Colon (tissue), 2 donors: Measurements from ENCODE around the gene XPR1.
"Not testable (repeated sequence)": the region's sequence is repeated elsewhere in the genome, so short reads cannot be mapped to it uniquely, and the experiment has no call there.

Source experiments
- FAIRE-seq: peaks from 2 replicates; lab custom pipeline; 2012; peaks lifted over from hg19 to GRCh38; lab: Jason Lieb, UNC
- donor health status: control.
- donor health status: control.

The XPR1 gene

DNA sequence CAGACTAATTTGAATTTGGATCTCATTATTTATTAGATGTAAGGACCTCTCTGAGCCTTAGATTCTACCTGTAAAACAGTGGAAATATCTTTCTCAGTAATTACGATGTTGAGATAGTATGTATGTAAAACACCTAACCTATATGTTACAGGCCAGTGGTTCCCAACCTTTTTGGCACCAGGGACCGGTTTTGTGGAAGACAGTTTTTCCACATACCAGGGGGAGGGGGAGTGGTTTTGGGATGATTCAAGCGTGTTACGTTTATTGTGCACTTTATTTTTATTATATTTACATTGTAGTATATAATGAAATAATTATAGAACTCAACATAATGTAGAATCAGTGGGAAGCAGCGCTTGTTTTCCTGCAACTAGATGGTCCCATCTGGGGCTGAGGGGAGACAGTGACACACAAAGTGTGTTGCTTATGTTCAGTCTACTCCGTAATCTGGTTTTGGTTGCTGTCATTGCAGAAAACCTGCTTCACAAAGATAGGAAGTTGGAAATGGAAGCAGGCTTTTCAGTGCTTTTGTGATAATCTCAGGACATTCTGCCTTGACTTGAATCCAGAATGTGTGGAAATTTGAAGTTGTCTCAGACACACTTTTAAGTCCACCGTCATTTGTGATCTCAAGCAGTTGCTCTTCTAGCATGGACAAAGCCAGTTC lies 12.8 kb downstream of the XPR1 start:
- FAIRE-seq = no peak

- FAIRE-seq = not testable (repeated sequence)
Observed at GRCh38 chr1:180645261-180645660, 13.4 kb downstream of the XPR1 start.

DNA sequence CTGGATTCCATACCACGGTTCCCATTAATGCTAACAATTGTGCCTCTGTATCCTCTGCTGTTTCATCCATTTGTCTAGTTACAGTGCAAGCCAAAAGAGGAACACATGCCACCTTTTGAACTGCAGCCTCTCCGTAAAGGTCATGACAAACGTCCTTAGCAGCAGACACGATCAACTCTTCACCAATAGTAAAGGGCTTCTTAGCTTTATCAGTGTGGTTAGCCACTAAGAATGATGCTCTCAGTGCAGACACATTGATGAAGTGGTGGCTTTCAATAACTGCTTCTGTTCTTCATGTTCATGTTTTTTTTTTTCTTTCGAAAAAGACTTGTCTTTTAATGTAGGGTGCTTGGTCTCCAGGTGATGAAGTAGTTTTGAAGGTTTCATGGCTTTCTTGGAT lies 14.3 kb downstream of the XPR1 start:
- FAIRE-seq = no peak

- no peak for FAIRE-seq
Observed at GRCh38 chr1:180646547-180646946, 14.7 kb downstream of the XPR1 start.

DNA sequence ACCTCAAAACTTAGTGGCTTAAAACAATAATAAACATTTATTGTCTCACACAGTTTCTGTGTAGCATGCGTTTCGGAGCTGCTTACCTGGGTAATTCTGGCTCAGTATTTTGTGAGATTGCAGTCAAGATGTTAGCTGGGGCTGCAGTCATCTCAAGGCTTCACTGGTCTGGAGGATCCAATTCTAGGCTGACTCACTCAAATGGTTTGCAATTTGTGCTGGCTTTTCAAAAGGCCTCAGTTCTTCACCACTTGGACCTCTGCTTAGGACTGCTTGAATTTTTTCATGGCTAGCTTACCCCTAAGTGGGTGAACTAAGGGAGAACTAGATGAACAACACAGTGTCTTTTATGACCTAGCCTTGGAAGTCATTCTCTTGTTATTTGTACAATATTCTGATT lies 21.0 kb downstream of the XPR1 start:
- no peak for FAIRE-seq

DNA sequence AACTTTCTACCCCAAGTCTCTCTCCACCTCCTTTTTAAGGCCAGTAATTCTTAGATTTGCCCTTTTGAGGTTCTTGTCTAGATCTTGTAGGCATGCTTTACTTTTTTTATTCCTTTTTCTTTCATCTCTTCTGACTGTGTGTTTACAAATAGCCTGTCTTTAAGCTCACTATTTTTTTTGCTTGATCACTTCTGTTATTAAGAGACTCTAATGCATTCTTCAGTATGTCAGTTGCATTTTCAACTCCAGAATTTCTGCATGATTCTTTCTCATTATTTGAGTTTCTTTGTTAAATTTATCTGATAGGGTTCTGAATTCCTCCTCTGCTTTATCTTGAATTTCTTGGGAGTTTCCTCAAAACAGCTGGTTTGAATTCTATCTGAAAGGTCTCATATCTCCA lies 30.9 kb downstream of the XPR1 start:
- no peak for FAIRE-seq

DNA sequence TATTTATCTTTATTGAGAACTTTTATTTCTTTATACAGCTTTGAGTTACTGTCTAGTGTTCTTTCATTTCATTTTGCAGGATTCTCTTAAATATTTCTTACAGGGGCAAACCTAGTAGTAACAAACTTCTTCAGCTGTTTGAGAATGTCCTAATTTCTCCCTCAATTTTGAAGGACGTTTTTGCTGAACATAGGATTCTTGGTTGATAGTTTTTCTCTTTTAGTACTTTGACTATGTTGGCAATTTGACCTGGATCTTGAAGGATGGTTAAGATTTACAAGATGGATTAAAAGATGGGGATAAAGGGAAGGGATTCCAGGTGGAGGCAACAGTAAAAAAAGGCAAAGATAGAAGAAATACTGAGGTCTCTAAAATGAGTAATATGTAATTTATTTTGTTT lies 38.9 kb downstream of the XPR1 start:
- FAIRE-seq = no peak

- FAIRE-seq = no peak
Observed at GRCh38 chr1:180672105-180672504, 40.3 kb downstream of the XPR1 start.

DNA sequence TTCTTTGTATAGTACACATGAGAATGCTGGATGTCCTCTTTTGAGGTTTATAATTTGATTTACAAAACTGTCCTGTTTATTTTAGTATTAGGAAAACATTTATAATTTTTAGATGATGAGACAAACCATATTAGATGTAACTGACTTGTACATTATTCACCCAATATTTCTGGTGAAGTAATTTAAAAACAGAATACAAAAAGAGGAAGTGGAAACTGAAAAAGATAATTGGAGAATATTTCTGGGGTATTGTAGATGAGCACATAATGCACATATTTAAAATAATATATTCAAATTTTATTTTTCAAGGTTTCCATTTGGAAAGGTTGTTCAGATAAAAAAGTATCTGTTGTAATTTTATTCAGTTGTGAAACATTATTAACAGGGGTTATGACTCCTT lies 40.7 kb downstream of the XPR1 start:
- FAIRE-seq = no peak

DNA sequence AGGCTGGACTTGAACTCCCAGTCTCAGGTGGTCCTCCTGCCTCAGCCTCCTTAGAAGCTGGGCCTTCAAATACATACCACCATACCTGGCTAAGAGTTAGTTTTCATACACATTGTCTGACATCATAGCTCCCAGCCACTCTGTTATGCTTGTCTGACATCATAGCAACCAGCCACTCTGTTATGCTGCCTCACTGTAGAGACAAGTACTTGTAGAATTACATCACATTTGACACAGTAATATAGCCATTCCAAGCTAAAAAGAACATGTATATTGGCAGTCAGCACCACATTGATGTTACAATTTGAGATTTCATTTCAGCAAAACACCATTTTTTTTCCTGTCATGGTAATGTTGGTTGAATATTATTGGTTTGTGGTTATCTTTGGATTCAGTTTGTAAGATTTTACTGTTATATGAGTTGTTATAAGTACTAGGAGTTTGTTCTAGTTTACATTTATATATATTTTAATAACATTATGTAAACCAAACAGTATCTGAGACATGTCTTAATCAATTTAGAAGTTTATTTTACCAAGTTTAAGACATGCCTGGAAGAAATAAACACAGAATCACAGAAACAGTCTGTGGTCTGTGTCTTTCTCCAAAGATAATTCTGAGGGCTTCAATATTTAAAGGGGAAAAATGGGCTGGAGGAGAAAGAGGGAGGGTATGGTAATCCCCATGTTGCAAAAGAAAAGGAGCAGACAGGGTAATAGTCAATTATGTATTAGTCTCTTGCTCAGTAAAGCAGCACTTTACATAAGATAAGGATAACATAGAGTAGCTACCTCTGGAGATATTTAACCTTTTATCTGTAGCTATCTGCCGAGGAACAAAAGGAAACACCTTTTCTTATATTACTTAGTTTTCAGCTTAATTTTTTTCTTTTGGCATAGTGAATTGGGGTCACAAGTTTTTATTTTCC lies 43.0 kb downstream of the XPR1 start:
- FAIRE-seq = no peak

- no peak for FAIRE-seq
Observed at GRCh38 chr1:180675586-180675985, 43.8 kb downstream of the XPR1 start.

GRCh38 chr1:180680558-180681144 lies 48.8 kb downstream of the XPR1 start:
- no peak for FAIRE-seq

DNA sequence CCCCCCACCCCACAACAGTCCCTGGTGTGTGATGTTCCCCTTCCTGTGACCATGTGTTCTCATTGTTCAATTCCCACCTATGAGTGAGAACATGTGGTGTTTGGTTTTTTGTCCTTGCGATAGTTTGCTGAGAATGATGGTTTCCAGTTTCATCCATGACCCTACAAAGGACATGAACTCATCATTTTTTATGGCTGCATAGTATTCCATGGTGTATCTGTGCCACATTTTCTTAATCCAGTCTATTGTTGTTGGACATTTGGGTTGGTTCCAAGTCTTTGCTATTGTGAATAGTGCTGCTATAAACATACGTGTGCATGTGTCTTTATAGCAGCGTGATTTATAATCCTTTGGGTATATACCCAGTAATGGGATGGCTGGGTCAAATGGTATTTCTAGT lies 51.3 kb downstream of the XPR1 start:
- not testable (repeated sequence) for FAIRE-seq

DNA sequence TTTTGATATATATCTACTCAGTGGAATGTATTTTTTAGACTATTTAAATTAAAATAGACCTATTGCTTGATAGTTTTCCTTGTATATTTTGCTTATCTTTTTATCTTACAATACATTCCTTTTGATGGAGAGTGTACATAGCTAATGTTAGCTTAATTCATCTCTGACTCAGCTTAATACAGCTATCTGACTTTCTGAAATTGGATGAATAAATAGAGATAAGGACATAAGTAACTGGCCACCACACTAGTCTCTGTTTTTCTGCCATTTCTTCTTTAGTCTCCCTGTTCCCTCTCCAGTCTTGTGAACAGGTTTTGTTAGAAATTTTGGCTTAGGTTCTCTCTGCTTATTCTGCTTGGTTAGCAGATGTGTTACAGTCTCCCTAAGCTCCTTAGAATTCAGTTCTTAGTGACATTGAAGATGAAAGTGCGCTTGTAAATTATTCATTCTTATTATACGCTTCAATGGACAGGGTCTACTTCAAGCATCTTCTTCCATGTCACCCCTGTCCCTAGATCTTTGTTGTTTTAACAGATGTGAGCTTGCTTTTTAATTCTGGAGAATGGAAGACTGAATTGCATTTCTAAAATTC lies 59.6 kb downstream of the XPR1 start:
- no peak for FAIRE-seq

DNA sequence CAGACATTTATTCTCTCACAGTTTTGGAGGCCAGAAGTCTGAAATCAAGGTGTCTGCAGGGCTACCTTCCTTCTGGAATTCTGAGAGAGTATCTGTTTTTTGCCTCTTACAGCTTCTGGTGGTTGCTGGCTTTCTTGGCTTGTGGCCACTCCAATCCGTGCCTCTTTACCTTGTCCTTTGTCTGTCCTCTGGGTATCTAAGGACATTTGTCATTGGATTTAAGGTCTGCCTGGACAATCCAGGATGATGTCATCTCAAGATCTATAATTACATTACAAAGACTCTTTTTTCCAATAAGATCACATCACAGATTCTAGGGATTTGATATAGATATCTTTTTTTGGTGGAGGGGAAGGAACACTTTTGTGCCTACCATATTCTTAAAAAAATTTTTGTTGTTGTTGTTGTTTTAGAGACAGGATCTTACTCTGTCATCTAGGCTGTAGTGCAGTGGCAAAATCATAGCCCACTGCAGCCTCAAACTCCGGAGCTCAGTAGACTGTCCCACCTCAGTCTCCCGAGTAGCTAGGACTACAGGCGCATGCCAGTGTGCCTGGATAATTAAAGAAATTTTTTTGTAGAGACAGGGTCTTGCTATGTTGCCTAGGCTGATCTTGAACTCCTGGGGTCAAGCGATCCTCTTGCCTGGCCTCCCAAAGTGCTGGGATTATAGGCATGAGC lies 61.9 kb downstream of the XPR1 start:
- FAIRE-seq = no peak

DNA sequence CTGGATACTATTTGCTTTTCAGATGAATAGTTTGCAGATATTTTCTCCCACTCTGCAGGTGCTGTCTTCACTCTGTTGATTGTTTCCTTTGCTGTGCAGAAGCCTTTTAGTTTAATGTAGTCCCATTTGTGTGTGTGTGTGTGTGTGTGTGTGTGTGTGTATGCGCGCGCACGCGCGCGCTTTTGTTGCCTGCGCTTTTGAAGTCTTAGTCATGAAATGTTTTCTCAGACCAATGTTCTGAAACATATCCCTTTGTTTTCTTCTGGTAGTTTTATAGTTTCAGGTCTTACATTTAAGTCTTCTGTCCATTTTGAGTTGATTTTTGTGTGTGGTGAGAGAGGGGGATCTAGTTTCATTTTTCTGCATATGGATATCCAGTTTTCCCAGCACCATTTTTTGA lies 63.5 kb downstream of the XPR1 start:
- no peak for FAIRE-seq

GRCh38 chr1:180696361-180696760 lies 64.5 kb downstream of the XPR1 start:
- no peak for FAIRE-seq

DNA sequence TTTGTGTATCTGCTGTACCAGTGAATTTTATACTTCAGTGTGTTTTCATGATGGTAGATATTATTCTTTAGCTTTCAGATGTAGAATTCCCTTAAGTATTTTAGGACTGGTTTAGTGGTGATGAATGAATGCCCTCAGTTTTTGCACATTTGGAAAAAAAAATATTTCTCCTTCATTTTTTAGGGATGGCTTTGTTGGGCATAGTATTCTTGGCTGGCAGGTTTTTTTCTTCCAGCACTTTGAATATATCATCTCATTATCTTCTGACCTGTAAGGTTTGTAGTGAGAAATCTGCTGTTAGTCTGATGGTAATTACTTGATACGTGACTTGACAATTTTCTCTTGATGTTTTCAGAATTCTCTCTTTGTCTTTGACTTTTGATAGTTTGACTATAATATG lies 66.8 kb downstream of the XPR1 start:
- no peak for FAIRE-seq

GRCh38 chr1:180702376-180702775 lies 70.6 kb downstream of the XPR1 start:
- not testable (repeated sequence) for FAIRE-seq

DNA sequence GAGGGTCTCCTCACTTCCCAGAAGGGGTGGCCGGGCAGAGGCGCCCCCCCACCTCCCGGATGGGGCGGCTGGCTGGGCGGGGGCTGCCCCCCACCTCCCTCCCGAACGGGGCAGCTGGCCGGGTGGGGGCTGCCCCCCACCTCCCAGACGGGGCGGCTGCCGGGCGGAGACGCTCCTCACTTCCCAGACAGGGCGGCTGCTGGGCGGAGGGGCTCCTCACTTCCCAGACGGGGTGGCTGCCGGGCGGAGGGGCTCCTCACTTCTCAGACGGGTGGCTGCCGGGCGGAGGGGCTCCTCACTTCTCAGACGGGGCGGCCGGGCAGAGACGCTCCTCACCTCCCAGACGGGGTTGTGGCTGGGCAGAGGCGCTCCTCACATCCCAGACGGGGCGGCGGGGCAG lies 78.9 kb downstream of the XPR1 start:
- FAIRE-seq = not testable (repeated sequence)

DNA sequence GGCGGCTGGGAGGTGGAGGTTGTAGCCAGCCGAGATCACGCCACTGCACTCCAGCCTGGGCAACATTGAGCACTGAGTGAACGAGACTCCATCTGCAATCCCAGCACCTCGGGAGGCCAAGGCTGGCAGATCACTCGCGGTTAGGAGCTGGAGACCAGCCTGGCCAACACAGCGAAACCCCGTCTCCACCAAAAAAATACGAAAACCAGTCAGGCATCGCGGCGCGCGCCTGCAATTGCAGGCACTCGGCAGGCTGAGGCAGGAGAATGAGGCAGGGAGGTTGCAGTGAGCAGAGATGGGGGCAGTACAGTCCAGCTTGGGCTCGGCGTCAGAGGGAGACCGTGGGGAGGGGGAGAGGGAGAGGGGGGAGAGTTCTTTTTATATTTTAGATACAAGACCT lies 79.4 kb downstream of the XPR1 start:
- FAIRE-seq = not testable (repeated sequence)

GRCh38 chr1:180720753-180721152 lies 88.9 kb downstream of the XPR1 start:
- no peak for FAIRE-seq
